CD4-positive, alpha-beta T cell (primary cell): Measurements from ENCODE around the gene GAP43. TPM values are rescaled to one million over a fixed set of nuclear protein-coding genes. Genes with fewer than 3 reads are reported as not detected.

Source experiments
- ATAC-seq: fragments of 200-7000 bp; cut with Tn5 transposase; one replicate; pipeline ENCODE4 v1.10.0; 2022; ENCODE audit warnings: mild to moderate bottlenecking; ENCODE audit not compliant: poor library complexity
- CTCF ChIA-PET: fragments of 350-600 bp; sonication (Branson Sonifier 250); formaldehyde crosslinking; loops from one replicate; lab custom pipeline; 2021; ENCODE audit warnings: antibody characterized with exemption, inconsistent platforms; lab: Charles Lee
- POLR2A ChIA-PET: fragments of 350-600 bp; sonication (Branson Sonifier 250); formaldehyde crosslinking; loops from one replicate; lab custom pipeline; 2021; ENCODE audit warnings: antibody characterized with exemption, inconsistent platforms; lab: Charles Lee
- DNase-seq, 14 experiments: peaks; one replicate each; pipeline ENCODE4 v3.0.0-alpha.2; 2013 to 2020; ENCODE audit warnings: mixed read lengths in 2 of 14
- H3K27ac ChIP-seq, 2 donors: one replicate each; pipeline versions ENCODE4 v1.5.1 to v1.7.0; 2013; ENCODE audit warnings: low read length in 2 of 2, low read depth in 1 of 2, mild to moderate bottlenecking in 1 of 2
- H3K27me3 ChIP-seq, 2 experiments: 1 replicate in 1 of 2; 2 replicates in 1 of 2; pipeline versions ENCODE4 v1.6.1 to v1.7.0; 2013; ENCODE audit warnings: low read length in 2 of 2, control low read depth in 1 of 2, mild to moderate bottlenecking in 1 of 2, moderate library complexity in 1 of 2; ENCODE audit not compliant: insufficient read depth in 2 of 2, control insufficient read depth in 1 of 2
- H3K36me3 ChIP-seq: one replicate; pipeline ENCODE4 v1.6.1; 2013; ENCODE audit warnings: low read length, control low read depth; ENCODE audit not compliant: insufficient read depth
- H3K4me1 ChIP-seq: one replicate; pipeline ENCODE4 v1.6.1; 2013; ENCODE audit warnings: low read length, control low read depth; ENCODE audit not compliant: insufficient read depth
- H3K4me3 ChIP-seq: one replicate; pipeline ENCODE4 v1.5.1; 2013; ENCODE audit warnings: mild to moderate bottlenecking, low read length, moderate library complexity
- H3K9me3 ChIP-seq, 2 experiments: 1 replicate in 1 of 2; 2 replicates in 1 of 2; pipeline versions ENCODE4 v1.6.1 to v1.7.0; 2013; ENCODE audit warnings: low read length in 2 of 2, mild to moderate bottlenecking in 2 of 2, control low read depth in 1 of 2, moderate library complexity in 1 of 2; ENCODE audit not compliant: control insufficient read depth in 1 of 2, insufficient read depth in 1 of 2
- H3K27ac Mint-ChIP-seq: one replicate; pipeline ENCODE4 v1.8.0; 2020; ENCODE audit warnings: mixed read lengths
- H3K27me3 Mint-ChIP-seq: one replicate; pipeline ENCODE4 v1.8.0; 2021; ENCODE audit warnings: mixed read lengths
- H3K36me3 Mint-ChIP-seq: one replicate; pipeline ENCODE4 v1.8.0; 2021; ENCODE audit warnings: low read depth, mixed read lengths
- H3K4me1 Mint-ChIP-seq: one replicate; pipeline ENCODE4 v1.8.0; 2021; ENCODE audit warnings: low read depth, mixed read lengths
- H3K4me3 Mint-ChIP-seq: one replicate; pipeline ENCODE4 v1.8.0; 2020; ENCODE audit warnings: mild to moderate bottlenecking, mixed read lengths
- H3K9me3 Mint-ChIP-seq: one replicate; pipeline ENCODE4 v1.8.0; 2020; ENCODE audit warnings: mixed read lengths
- CTCF ChIP-seq: fragments of 200-600 bp; IDR thresholded peaks from one replicate; pipeline ENCODE4 v1.8.0; 2022; ENCODE audit warnings: antibody characterized with exemption, mild to moderate bottlenecking
- intact Hi-C, 2 experiments: fragments of 100-400 bp; cut with DNase I in 1 of 2; cut with micrococcal nuclease in 1 of 2; formaldehyde crosslinking; loops; one replicate each; pipeline versions ENCODE4 v1.15.1 to v1.9.0; 2023 to 2025; cut with DNase I, micrococcal nuclease
- total RNA-seq, 174 experiments: library from RNA in 2 of 174; stranded (reverse) in 2 of 174; gene quantifications; one replicate each; pipeline ENCODE4 v1.2.3 and lab custom pipeline; 2021 to 2026

The GAP43 gene
- total RNA-seq, 2 experiments from 2014 or later = not detected

- POLR2A ChIA-PET = interaction anchor here (1.2 to 1.3 kb wide), 2 partner anchors 20 to 524 kb away, joined by 3 read pairs; no protein-coding TSS in a partner anchor
- no peak for TF ChIP-seq CTCF
- Mint-ChIP-seq H3K27ac (no peak overlapping the region), H3K4me1 (no peaks in the 10 kb centered on the region), H3K36me3 (no peaks in the 10 kb centered on the region), H3K27me3 (peaks cover 43% of the 10 kb centered on the region), H3K9me3 (no peaks in the 10 kb centered on the region), H3K4me3 (no peak overlapping the region)
- DNase-seq (no peak), ATAC-seq (no peak)
- intact Hi-C loops = no loop called here
- Histone ChIP-seq H3K27me3 (peaks cover 0 to under 1% of the 10 kb centered on the region in 2 experiments), H3K27ac (no peak overlapping the region), H3K9me3 (no peaks in the 10 kb centered on the region), H3K4me3 (no peak overlapping the region), H3K4me1 (no peaks in the 10 kb centered on the region), H3K36me3 (no peaks in the 10 kb centered on the region)
- CTCF ChIA-PET = no interaction called here
Measured at GRCh38 chr3:115670911-115671310, 47.6 kb downstream of the GAP43 start.

- CTCF ChIA-PET = no interaction called here
- H3K27ac ChIP-seq = no peak overlapping the region
- H3K9me3 ChIP-seq = peaks cover 0 to 4% of the 10 kb centered on the region in 2 experiments
- no peak overlapping the region for H3K4me3 Mint-ChIP-seq
- H3K4me3 ChIP-seq = no peak overlapping the region
- no peaks in the 10 kb centered on the region for H3K9me3 Mint-ChIP-seq
- H3K36me3 ChIP-seq = no peaks in the 10 kb centered on the region
- DNase-seq (no peak), ATAC-seq (no peak)
- peaks cover 53% of the 10 kb centered on the region for H3K27me3 Mint-ChIP-seq
- no peak overlapping the region for H3K27ac Mint-ChIP-seq
- H3K27me3 ChIP-seq = peaks cover 0 to 8% of the 10 kb centered on the region in 2 experiments
- no peaks in the 10 kb centered on the region for H3K4me1 ChIP-seq
- H3K4me1 Mint-ChIP-seq = no peaks in the 10 kb centered on the region
- POLR2A ChIA-PET = interaction anchor here (1.2 to 1.3 kb wide), 2 partner anchors 21 to 525 kb away, joined by 3 read pairs; no protein-coding TSS in a partner anchor
- intact Hi-C loops = no loop called here
- no peak for TF ChIP-seq CTCF
- no peaks in the 10 kb centered on the region for H3K36me3 Mint-ChIP-seq
Measured at GRCh38 chr3:115671761-115672455, 48.6 kb downstream of the GAP43 start.

- CTCF ChIA-PET = no interaction called here
- Mint-ChIP-seq H3K4me3 (no peak overlapping the region), H3K27ac (no peak overlapping the region), H3K36me3 (no peaks in the 10 kb centered on the region), H3K27me3 (peaks cover 72% of the 10 kb centered on the region), H3K4me1 (no peaks in the 10 kb centered on the region), H3K9me3 (no peaks in the 10 kb centered on the region)
- H3K27ac ChIP-seq = no peak overlapping the region
- no peaks in the 10 kb centered on the region for H3K36me3 ChIP-seq
- intact Hi-C loops = no loop called here
- DNase-seq (no peak), ATAC-seq (no peak)
- H3K9me3 ChIP-seq = peaks cover 0 to 4% of the 10 kb centered on the region in 2 experiments
- POLR2A ChIA-PET = interaction anchor here (0.6 kb wide), 1 partner anchor 50 kb away, joined by 4 read pairs; the partner anchor contains the start of gene GAP43
- H3K27me3 ChIP-seq = peaks cover 5 to 8% of the 10 kb centered on the region in 2 experiments
- no peak overlapping the region for H3K4me3 ChIP-seq
- no peaks in the 10 kb centered on the region for H3K4me1 ChIP-seq
- TF ChIP-seq CTCF = no peak
Measured at GRCh38 chr3:115673881-115674280, 50.6 kb downstream of the GAP43 start.
